ENCODE measurements around the gene TRPV2. TPM values are rescaled to one million over a fixed set of nuclear protein-coding genes. Genes with fewer than 3 reads are reported as not detected.
"Not testable (repeated sequence)": the region's sequence is repeated elsewhere in the genome, so short reads cannot be mapped to it uniquely, and the experiment has no call there.

The TRPV2 gene
- total RNA-seq, 4 donors from 2014 or later = 3.9 to 19.0 (median 7.7) TPM

DNA sequence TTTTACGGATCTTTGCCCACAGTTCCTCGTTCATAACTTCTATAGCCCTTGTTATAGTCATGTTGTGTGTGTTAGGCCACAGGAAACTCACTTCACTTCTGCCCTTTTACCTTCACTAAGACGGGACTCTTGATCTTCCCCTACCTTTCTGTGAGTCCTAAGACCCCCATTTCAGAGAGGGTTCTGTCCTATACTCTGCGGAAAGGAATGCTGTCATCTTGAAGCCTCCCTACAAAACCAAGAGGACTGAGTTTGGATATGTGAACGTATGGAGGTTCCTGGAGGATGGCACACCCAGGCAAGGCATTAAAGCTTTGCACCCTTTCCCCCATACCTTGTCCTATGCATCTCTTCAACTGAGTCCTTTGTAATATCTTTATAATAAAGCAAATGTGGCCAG, 30.8 kb upstream of the TRPV2 start:
- Histone ChIP-seq H3K9me3 (no peaks in the 10 kb centered on the region), H3K36me3 (peaks cover 0 to 17% (median 0%) of the 10 kb centered on the region in 3 donors), H3K27me3 (no peaks in the 10 kb centered on the region), H3K27ac (no peak overlapping the region), H3K4me1 (peaks cover 0 to 47% (median 0%) of the 10 kb centered on the region in 4 donors), H3K4me3 (no peak overlapping the region)
- TF ChIP-seq POLR2A (IDR thresholded peaks at IDR 0.05) (no peak), CTCF (IDR thresholded peaks at IDR 0.05) (no peak)
- DNase-seq = no peak

- H3K9me3 ChIP-seq, H3K27me3 ChIP-seq, DNase-seq: not testable (repeated sequence)
- H3K4me1 ChIP-seq = peaks cover 0 to 47% (median 0%) of the 10 kb centered on the region in 4 donors
- H3K4me3 ChIP-seq = peak overlapping the region; percentile 19 to 64 (median 54)
- H3K27ac ChIP-seq = peak overlapping the region in 2 of 4 donors; percentile 62 to 66
- H3K36me3 ChIP-seq = peaks cover 0 to 17% (median 0%) of the 10 kb centered on the region in 3 donors
Observed at GRCh38 chr17:16386126-16386507, 29.3 kb upstream of the TRPV2 start.

DNA sequence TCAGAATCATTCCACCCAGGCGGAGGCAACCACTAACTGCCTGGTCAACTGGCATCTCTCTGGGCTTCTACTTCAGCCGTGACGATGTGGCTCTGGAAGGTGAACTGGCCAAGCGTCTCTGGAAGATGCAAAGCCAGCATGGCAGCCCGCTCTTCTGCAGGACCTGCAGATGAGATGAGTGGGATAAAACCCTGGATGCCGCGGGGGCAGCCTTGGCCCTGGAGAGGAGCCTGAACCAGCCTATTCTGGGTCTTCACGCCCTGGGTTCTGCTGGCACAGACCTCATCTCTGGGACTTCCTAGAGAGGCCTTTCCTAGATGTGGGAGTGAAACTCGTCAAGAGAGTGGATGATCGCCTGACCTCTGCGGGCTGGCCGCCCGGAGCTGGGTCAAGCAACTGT, 23.9 kb upstream of the TRPV2 start:
- Histone ChIP-seq H3K4me1 (peaks cover 0 to 11% (median 0%) of the 10 kb centered on the region in 4 donors), H3K9me3 (no peaks in the 10 kb centered on the region), H3K27me3 (no peaks in the 10 kb centered on the region), H3K36me3 (no peaks in the 10 kb centered on the region), H3K4me3 (no peak overlapping the region), H3K27ac (no peak overlapping the region)
- no peak for TF ChIP-seq POLR2A (IDR thresholded peaks at IDR 0.05)
- TF ChIP-seq CTCF (IDR thresholded peaks at IDR 0.05) = no peak
- DNase-seq = no peak

DNA sequence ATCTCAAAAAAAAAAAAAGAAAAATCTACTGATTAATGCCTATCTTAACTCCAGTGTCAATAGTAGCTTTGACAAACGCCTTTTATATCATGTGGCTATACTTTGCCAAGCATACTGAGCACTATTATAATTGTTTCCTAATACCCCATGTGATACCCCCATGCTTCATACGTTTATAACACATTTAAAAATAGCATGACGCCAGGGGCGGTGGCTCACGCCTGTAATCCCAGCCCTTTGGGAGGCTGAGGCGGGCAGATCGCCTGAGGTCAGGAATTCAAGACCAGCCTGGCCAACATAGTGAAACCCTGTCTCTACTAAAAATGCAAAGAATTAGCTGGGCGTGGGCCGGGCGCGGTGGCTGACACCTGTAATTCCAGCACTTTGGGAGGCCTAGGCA, 22.9 kb upstream of the TRPV2 start:
- H3K9me3 ChIP-seq, H3K27me3 ChIP-seq, H3K36me3 ChIP-seq, H3K4me3 ChIP-seq, H3K27ac ChIP-seq, H3K4me1 ChIP-seq, DNase-seq: not testable (repeated sequence)

DNA sequence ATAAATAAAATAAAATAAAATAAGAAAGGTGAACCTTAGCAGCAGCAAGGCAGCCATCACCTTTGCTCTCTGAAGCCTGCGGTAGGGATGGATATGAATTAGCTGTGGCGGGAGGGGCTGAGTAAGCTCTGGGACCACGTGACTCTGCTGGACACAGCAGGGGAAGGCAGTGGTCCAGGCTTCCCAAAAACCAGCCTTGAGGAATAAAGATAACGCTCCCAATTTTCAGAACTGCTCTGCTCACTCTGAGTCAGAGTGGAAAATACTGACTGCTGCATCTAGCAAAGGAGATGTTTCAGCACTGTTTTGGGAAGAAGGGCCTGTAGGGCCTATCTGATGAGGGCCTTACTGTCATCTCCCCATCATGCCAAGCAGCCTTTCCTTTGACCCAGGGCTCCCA, 19.5 kb upstream of the TRPV2 start:
- not testable (repeated sequence) for H3K27ac ChIP-seq, H3K9me3 ChIP-seq, H3K36me3 ChIP-seq, DNase-seq, H3K4me3 ChIP-seq, H3K27me3 ChIP-seq, H3K4me1 ChIP-seq

DNA sequence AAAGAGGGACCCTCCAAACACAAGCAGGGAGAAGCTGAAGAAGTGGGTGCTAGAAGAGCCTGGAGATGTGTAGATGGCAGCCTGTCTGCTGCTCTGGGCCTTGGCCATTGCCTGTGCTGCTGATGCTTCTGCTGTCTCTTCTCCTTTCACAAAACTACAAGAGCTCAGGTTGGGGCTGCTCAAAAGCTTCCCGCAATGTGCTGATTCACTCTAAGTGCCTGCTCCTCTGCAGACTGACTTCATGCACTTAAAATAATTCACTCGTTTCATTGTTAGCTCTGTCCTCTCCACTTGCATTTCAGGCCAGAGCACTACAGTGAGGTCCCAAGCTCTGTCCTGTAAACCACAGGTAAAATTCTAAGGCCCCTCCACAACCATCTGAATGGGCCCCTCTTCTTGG, 18.7 kb upstream of the TRPV2 start:
- not testable (repeated sequence) for H3K4me3 ChIP-seq, H3K27me3 ChIP-seq, H3K4me1 ChIP-seq, H3K9me3 ChIP-seq, H3K36me3 ChIP-seq, DNase-seq, H3K27ac ChIP-seq

DNA sequence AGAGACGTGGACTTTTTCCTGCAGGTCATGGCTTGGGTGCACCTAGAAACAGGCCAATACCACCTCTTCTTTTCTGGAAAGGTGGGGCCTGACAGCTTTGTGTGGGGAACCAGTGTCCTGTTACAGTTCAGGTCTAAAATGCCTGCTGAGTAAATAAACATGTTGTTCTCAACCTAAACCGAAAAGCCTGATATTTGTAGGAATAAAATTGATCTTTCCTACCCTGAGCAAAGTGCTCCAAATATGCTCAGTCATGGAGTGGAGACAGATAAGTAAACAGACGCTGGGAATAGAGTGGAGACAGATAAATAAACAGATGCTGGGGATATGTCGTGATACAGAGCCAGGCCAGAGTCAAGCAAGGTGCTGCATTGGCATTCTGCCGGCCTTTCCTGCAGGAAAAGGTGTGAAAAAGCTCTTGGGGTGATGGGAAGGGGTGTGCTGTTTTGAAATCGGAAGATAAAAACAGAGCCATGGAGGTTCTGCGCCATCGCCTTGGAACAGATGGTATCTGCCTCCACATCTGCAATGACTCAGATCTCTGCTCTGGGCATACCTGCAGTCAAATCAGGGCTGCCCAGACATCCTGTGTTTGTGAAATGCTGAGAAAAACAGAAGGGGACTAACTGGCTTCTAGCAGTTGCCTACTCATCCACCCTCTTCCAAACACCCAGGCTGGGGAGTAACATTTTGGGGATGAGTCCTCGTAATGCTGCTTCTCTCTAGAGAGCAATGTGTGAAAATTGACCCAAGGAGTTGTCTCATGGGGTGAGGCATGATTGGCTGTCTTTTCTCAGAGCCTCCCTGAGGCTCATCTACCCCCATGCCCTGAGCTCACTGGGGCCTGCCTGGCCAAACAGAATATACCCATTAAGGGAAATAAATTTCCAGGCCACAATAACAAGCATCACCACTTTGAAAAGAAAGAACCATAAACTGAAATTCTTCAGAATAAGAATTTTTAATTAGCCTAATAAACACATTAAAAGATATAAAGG, 16.8 kb upstream of the TRPV2 start:
- H3K27ac ChIP-seq = peak overlapping the region in 1 of 4 donors; percentile 42
- no peaks in the 10 kb centered on the region for H3K27me3 ChIP-seq
- no peaks in the 10 kb centered on the region for H3K36me3 ChIP-seq
- peak in 1 of 3 donors; percentile 43 for DNase-seq
- no peaks in the 10 kb centered on the region for H3K9me3 ChIP-seq
- no peak overlapping the region for H3K4me3 ChIP-seq
- peaks cover 0 to 7% (median 0%) of the 10 kb centered on the region in 4 donors for H3K4me1 ChIP-seq
- no peak for TF ChIP-seq POLR2A (IDR thresholded peaks at IDR 0.05)
- no peak for TF ChIP-seq CTCF (IDR thresholded peaks at IDR 0.05)

DNA sequence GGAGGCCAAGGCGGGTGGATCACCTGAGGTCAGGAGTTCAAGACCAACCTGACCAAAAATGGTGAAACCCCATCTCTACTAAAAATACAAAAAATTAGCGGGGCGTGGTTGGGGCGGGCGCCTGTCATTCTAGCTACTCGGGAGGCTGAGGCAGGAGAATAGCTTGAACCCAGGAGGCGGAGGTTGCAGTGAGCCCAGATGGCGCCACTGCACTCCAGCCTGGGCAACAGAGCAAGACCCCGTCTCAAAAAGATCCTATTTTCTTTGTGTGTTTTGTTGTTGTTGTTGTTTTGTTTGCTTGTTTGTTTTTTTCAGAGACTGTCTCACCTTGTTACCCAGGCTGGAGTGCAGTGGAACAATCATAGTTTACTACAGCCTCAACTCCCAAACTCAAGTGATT, 11.5 kb upstream of the TRPV2 start:
- not testable (repeated sequence) for H3K27me3 ChIP-seq, H3K36me3 ChIP-seq, H3K27ac ChIP-seq, H3K9me3 ChIP-seq, H3K4me3 ChIP-seq, DNase-seq
- peaks cover 0 to 12% (median 6%) of the 10 kb centered on the region in 4 donors for H3K4me1 ChIP-seq

Data from Peyer's patch (tissue), 4 donors.